H9 (cell line): ENCODE data around the gene ADCY1. TPM values are rescaled to one million over a fixed set of nuclear protein-coding genes. Genes with fewer than 3 reads are reported as not detected.

Experiments used
- DNase-seq: peaks from one replicate; pipeline ENCODE4 v3.0.0-alpha.2; 2017
- H2AFZ ChIP-seq: one replicate; pipeline ENCODE4 v1.6.1; 2013; ENCODE audit warnings: mild to moderate bottlenecking, low read length, control low read depth, moderate library complexity
- H2AK5ac ChIP-seq: 2 replicates; pipeline ENCODE4 v1.6.1; 2013; ENCODE audit warnings: low read length, control low read depth, mixed read lengths; ENCODE audit not compliant: insufficient read length
- H2BK120ac ChIP-seq: one replicate; pipeline ENCODE4 v1.6.1; 2013; ENCODE audit warnings: low read depth, mild to moderate bottlenecking, low read length, control low read depth, inconsistent platforms; ENCODE audit not compliant: poor library complexity, severe bottlenecking
- H2BK12ac ChIP-seq: 2 replicates; pipeline ENCODE4 v1.6.1; 2013; ENCODE audit warnings: low read length, control low read depth, mixed read lengths, low read depth; ENCODE audit not compliant: insufficient read length
- H2BK15ac ChIP-seq: 2 replicates; pipeline ENCODE4 v1.6.1; 2013; ENCODE audit warnings: low read depth, low read length, control low read depth
- H2BK20ac ChIP-seq: one replicate; pipeline ENCODE4 v1.6.1; 2013; ENCODE audit warnings: low read depth, mild to moderate bottlenecking, low read length, control low read depth, inconsistent platforms; ENCODE audit not compliant: poor library complexity, severe bottlenecking
- H2BK5ac ChIP-seq: 2 replicates; pipeline ENCODE4 v1.6.1; 2013; ENCODE audit warnings: low read length, control low read depth, mixed read lengths; ENCODE audit not compliant: insufficient read length
- H3K14ac ChIP-seq: 2 replicates; pipeline ENCODE4 v1.6.1; 2013; ENCODE audit warnings: low read length, control low read depth; ENCODE audit not compliant: insufficient read depth
- H3K18ac ChIP-seq: 2 replicates; pipeline ENCODE4 v1.6.1; 2013; ENCODE audit warnings: low read depth, mild to moderate bottlenecking, mixed read lengths, low read length, control low read depth; ENCODE audit not compliant: insufficient read length
- H3K23ac ChIP-seq: 2 replicates; pipeline ENCODE4 v1.6.1; 2013; ENCODE audit warnings: low read length, control low read depth, mixed read lengths, low read depth; ENCODE audit not compliant: insufficient read length
- H3K23me2 ChIP-seq: 2 replicates; pipeline ENCODE4 v1.6.1; 2013; ENCODE audit warnings: low read depth, mild to moderate bottlenecking, mixed read lengths, low read length, control low read depth; ENCODE audit not compliant: insufficient read length, poor library complexity, severe bottlenecking
- H3K27ac ChIP-seq: 2 replicates; pipeline ENCODE4 v1.5.1; 2013; ENCODE audit warnings: low read length, control low read depth, mixed read lengths, low read depth; ENCODE audit not compliant: insufficient read length
- H3K27me3 ChIP-seq: 2 replicates; pipeline ENCODE4 v1.6.1; 2013; ENCODE audit warnings: low read length, control low read depth, inconsistent platforms; ENCODE audit not compliant: insufficient read depth
- H3K4ac ChIP-seq: 2 replicates; pipeline ENCODE4 v1.6.1; 2013; ENCODE audit warnings: low read depth, mild to moderate bottlenecking, control low read depth, inconsistent platforms, low read length, moderate library complexity
- H3K4me1 ChIP-seq: 2 replicates; pipeline ENCODE4 v1.6.1; 2013; ENCODE audit warnings: low read length, control low read depth, inconsistent platforms; ENCODE audit not compliant: insufficient read depth
- H3K4me2 ChIP-seq: 2 replicates; pipeline ENCODE4 v1.6.1; 2013; ENCODE audit warnings: low read length, control low read depth, mixed read lengths; ENCODE audit not compliant: insufficient read length, insufficient read depth
- H3K56ac ChIP-seq: 2 replicates; pipeline ENCODE4 v1.6.1; 2013; ENCODE audit warnings: low read depth, mild to moderate bottlenecking, mixed read lengths, low read length, control low read depth; ENCODE audit not compliant: insufficient read length
- H3K79me1 ChIP-seq: 2 replicates; pipeline ENCODE4 v1.6.1; 2013; ENCODE audit warnings: low read depth, mild to moderate bottlenecking, moderate library complexity, low read length, control low read depth, inconsistent platforms; ENCODE audit not compliant: insufficient read depth, poor library complexity, severe bottlenecking
- H3K79me2 ChIP-seq: 2 replicates; pipeline ENCODE4 v1.6.1; 2013; ENCODE audit warnings: low read length, control low read depth, inconsistent platforms; ENCODE audit not compliant: insufficient read depth
- H3K9ac ChIP-seq: 2 replicates; pipeline ENCODE4 v1.6.1; 2013; ENCODE audit warnings: low read length, control low read depth, mixed read lengths; ENCODE audit not compliant: insufficient read length; ENCODE audit errors: extremely low read depth
- H3K9me3 ChIP-seq: one replicate; pipeline ENCODE4 v1.6.1; 2013; ENCODE audit warnings: low read depth, low read length, inconsistent platforms; ENCODE audit not compliant: control insufficient read depth
- H3T11ph ChIP-seq: one replicate; pipeline ENCODE4 v1.6.1; 2013; ENCODE audit warnings: mild to moderate bottlenecking, low read length, control low read depth, inconsistent platforms
- H4K20me1 ChIP-seq: one replicate; pipeline ENCODE4 v1.6.1; 2013; ENCODE audit not compliant: control insufficient read depth, insufficient read length, insufficient read depth
- H4K5ac ChIP-seq: 2 replicates; pipeline ENCODE4 v1.6.1; 2013; ENCODE audit warnings: low read depth, mild to moderate bottlenecking, mixed read lengths, low read length, control low read depth; ENCODE audit not compliant: insufficient read length
- H4K8ac ChIP-seq: replicated peaks from 2 replicates; pipeline ENCODE4 v1.6.1; 2013; ENCODE audit warnings: low read length, control low read depth, mixed read lengths, low read depth; ENCODE audit not compliant: insufficient read length
- H4K91ac ChIP-seq: 2 replicates; pipeline ENCODE4 v1.6.1; 2013; ENCODE audit warnings: low read depth, mild to moderate bottlenecking, moderate library complexity, mixed read lengths, low read length, control low read depth; ENCODE audit not compliant: insufficient read length
- H3K27ac Mint-ChIP-seq, 3 experiments: 2 replicates in 2 of 3; 3 replicates in 1 of 3; pipeline ENCODE4 v1.8.0; 2020 to 2021; ENCODE audit warnings: mixed read lengths in 3 of 3, mild to moderate bottlenecking in 1 of 3, moderate library complexity in 1 of 3
- H3K27me3 Mint-ChIP-seq: 2 replicates; pipeline ENCODE4 v1.8.0; 2021; ENCODE audit warnings: low read depth, mild to moderate bottlenecking, moderate library complexity, mixed read lengths
- H3K36me3 Mint-ChIP-seq, 3 experiments: 2 replicates in 2 of 3; 3 replicates in 1 of 3; pipeline ENCODE4 v1.8.0; 2020 to 2021; ENCODE audit warnings: low read depth in 3 of 3, mixed read lengths in 3 of 3; ENCODE audit not compliant: insufficient read depth in 1 of 3
- H3K4me1 Mint-ChIP-seq, 2 experiments: 2 replicates each; pipeline ENCODE4 v1.8.0; 2020; ENCODE audit warnings: mixed read lengths in 2 of 2
- H3K4me3 Mint-ChIP-seq, 2 experiments: 2 replicates in 1 of 2; 3 replicates in 1 of 2; pipeline ENCODE4 v1.8.0; 2020 to 2021; ENCODE audit warnings: mild to moderate bottlenecking in 2 of 2, mixed read lengths in 2 of 2, moderate library complexity in 1 of 2
- H3K9me3 Mint-ChIP-seq, 2 experiments: 2 replicates in 1 of 2; 3 replicates in 1 of 2; pipeline ENCODE4 v1.8.0; 2020; ENCODE audit warnings: mild to moderate bottlenecking in 2 of 2, mixed read lengths in 2 of 2, moderate library complexity in 1 of 2
- WGBS: extraction: QIAGEN DNeasy Blood & Tissue Kit; methylation state at CpG from one replicate; pipeline ENCODE4 v1.1.7; 2013; ENCODE audit warnings: missing lambda C conversion rate, low lambda C conversion rate, mixed read lengths; ENCODE audit not compliant: insufficient read length; ENCODE audit errors: extremely low coverage; 5-methylcytosine and 5-hydroxymethylcytosine counted together
- total RNA-seq: library from RNA; stranded (reverse); gene quantifications from 2 replicates; pipeline ENCODE4 v1.2.1, GENCODE V29; 2021
- TF ChIP-seq, protein P1 (sequence below): fragments of 200-600 bp; sonication (generic); conservative IDR thresholded peaks from 3 replicates; pipeline ENCODE4 v1.8.0; 2021; ENCODE audit warnings: antibody characterized with exemption, mild to moderate bottlenecking

Gene ADCY1
- total RNA-seq, 1 experiment from 2014 or later, result 21.6 TPM

DNA sequence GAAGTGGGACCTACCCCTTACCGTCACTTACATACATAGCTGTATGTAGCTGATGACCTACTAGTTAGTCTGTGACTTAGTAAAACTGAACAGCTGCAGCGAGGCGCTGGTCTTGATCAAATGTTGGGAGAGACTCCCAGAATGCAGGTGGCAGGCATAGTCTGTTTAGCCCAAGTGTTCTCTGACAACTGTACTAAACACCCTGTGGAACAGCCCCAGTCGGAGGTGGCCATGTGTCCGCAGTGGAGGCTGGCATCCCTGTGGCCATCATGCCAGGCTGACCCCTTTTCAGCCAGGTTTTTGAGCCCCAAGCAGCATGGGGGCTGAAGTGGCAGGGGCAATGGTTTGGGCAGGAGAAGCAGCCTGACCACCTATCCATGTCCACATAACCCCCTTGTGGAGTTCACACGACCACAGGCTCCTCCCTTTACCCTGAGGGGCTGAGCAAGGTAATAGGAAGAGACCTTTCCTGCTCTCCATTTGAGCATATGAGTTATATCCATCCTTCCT lies 7.2 kb downstream of the ADCY1 start:
- Histone ChIP-seq H3K79me1 (no peaks in the 10 kb centered on the region), H3T11ph (no peak overlapping the region), H4K5ac (no peak overlapping the region), H3K27ac (no peak overlapping the region), H2BK120ac (no peak overlapping the region), H3K79me2 (no peaks in the 10 kb centered on the region), H3K9ac (no peak overlapping the region), H2BK5ac (no peak overlapping the region), H3K4me2 (no peak overlapping the region), H3K56ac (no peak overlapping the region), H3K18ac (no peak overlapping the region), H3K23me2 (no peaks in the 10 kb centered on the region), H3K23ac (no peak overlapping the region), H2BK15ac (no peak overlapping the region), H2BK12ac (no peak overlapping the region), H2AFZ (no peak overlapping the region), H3K4ac (no peak overlapping the region), H3K4me1 (peaks cover 15% of the 10 kb centered on the region; the same call in 1 of the 2 replicates), H2BK20ac (no peak overlapping the region), H3K14ac (no peak overlapping the region), H4K20me1 (no peaks in the 10 kb centered on the region), H4K8ac (no peak overlapping the region), H4K91ac (no peak overlapping the region), H3K9me3 (no peaks in the 10 kb centered on the region), H3K27me3 (peaks cover 3% of the 10 kb centered on the region; the same call in 1 of the 2 replicates), H2AK5ac (no peak overlapping the region)
- WGBS, result no CpG with 5 or more reads among the region's 6 CpGs
- TF ChIP-seq, protein P1, sequence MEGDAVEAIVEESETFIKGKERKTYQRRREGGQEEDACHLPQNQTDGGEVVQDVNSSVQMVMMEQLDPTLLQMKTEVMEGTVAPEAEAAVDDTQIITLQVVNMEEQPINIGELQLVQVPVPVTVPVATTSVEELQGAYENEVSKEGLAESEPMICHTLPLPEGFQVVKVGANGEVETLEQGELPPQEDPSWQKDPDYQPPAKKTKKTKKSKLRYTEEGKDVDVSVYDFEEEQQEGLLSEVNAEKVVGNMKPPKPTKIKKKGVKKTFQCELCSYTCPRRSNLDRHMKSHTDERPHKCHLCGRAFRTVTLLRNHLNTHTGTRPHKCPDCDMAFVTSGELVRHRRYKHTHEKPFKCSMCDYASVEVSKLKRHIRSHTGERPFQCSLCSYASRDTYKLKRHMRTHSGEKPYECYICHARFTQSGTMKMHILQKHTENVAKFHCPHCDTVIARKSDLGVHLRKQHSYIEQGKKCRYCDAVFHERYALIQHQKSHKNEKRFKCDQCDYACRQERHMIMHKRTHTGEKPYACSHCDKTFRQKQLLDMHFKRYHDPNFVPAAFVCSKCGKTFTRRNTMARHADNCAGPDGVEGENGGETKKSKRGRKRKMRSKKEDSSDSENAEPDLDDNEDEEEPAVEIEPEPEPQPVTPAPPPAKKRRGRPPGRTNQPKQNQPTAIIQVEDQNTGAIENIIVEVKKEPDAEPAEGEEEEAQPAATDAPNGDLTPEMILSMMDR, result no peak
- no peaks in the 10 kb centered on the region for H3K9me3 Mint-ChIP-seq
- no peak overlapping the region for H3K27ac Mint-ChIP-seq
- H3K4me1 Mint-ChIP-seq, result peaks cover 47 to 56% of the 10 kb centered on the region in 2 experiments
- no peak overlapping the region; a peak in 1 of 5 replicates for H3K4me3 Mint-ChIP-seq
- peak; percentile 17 for DNase-seq
- peaks cover 4% of the 10 kb centered on the region for H3K27me3 Mint-ChIP-seq
- 0 out of 7 replicates have a peak, but pooled peaks cover 0 to under 1% (median 0%) of the 10 kb centered on the region in 3 experiments for H3K36me3 Mint-ChIP-seq
